HG02571 (cell line): ENCODE results near the gene RNLS.

ENCODE experiments used
- ATAC-seq: cut with Tn5 transposase; IDR thresholded peaks from one replicate; pipeline ENCODE4 v1.9.1; 2021; ENCODE audit warnings: mild to moderate bottlenecking, moderate library complexity; ENCODE audit not compliant: unreplicated experiment

The RNLS gene

DNA sequence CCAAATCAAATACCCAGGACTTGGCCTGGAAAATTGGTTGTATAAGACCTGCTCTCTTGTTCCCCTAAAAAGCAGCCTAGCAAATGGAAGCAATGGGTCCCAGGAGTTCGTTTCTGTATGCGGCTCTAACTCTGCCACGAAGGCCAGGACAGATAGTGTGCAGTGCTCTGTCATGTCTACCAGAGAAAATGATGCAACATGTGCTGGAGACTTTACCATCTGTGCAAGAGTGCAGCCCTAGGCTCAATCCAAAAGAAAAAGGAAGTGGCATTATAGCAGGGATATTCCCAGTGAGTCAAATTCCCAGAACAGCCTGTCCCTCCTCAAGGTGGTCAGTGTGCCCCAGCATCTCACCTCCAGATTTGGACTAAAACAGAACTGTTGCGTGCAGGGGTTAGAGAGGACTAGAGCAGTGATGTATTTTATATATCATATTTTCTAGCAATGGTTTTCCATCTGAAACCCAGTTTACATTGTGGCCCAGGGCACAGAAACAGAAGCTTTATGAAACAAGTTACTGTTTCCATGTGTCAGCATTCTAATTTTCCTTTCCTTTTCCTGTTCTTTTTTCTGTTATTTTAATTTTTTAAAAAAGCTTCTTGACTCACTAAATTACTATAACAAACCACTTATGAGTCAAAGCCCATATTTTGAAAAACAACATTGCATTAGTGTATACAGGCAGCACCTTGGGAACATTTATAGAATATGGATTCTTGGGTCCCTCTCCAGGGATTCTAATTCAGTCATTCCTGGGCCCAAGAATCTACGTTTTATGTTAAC lies 311.2 kb downstream of the RNLS start:
- ATAC-seq, result peak; percentile 27

DNA sequence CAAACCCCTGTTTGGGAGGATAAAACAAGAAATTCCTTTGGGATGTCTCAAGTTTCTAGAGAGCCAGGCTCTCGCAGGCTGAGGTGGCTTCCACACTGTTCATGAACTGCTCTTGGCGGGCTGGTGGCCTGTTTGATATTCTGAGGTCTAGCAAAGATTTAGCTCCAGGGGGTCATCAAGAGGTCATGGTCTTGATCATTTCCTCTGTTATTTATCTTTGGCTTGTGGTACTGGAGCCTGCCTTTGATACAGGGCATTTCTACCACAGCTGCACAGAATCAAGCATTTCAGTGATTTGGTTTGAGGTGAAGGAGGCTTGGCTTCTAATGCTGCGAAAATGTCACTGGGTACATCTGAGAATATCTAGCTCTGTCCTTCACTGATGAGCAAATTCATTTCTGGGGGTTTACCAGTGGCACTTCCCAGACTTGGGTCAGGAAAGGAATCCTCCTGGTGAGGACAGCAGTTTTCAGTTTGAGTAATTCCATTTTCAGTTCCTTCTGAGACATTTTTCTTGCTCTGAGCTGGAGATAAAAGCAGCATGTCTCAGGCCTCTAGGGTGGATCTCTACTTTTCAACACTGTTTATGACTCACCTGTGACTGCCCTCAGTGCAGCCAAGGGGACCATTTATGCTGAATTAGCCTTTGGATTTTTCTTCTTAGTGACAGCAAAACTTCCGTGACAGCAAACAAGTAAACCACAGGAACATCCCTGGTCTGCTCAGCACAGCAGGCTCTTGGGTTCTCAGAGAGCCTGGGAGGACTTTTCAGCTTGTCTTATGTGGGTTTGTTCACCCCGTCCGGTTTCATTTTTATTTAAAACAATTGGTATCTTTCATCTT lies 312.0 kb downstream of the RNLS start:
- ATAC-seq, result peak; percentile 80

GRCh38 chr10:88270061-88270808 lies 312.9 kb downstream of the RNLS start:
- no peak for ATAC-seq

- ATAC-seq, result no peak
Measured at GRCh38 chr10:88262591-88263234, 320.4 kb downstream of the RNLS start.

GRCh38 chr10:88261152-88261551 lies 322.0 kb downstream of the RNLS start:
- no peak for ATAC-seq

DNA sequence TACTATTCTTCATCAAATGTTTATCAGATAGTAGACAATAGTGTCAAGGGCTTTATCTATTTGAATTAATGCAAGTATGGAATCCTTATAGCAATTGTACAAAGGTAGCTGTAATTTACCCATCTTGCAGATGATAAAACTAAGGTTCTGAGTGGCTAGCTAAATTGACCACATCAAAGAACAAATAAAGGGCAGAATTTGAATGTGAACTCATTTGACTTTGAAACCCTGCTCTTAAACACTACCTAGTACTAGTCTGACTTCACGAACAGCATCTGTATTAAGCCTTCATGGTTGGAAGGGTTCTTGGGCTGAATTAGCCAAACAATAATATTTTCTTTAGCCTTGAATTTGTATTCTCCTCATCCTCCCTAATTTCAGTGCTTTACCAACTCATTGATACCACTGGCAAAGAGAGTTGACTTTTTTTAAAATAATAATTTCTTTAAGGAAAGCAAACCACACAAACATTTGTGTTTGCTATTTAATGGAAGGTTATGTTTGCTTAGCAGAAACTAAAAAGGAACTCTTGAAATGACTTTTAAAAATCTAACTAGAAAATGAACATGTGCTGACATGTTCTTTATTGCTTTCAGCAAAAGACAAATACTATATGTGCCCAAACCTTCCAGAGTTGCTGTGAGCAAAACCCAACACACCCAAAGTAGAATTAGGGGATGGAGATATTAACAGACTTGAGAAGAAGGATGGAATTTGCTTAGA lies 322.6 kb downstream of the RNLS start:
- ATAC-seq, result no peak

GRCh38 chr10:88259381-88259780 lies 323.7 kb downstream of the RNLS start:
- no peak for ATAC-seq

DNA sequence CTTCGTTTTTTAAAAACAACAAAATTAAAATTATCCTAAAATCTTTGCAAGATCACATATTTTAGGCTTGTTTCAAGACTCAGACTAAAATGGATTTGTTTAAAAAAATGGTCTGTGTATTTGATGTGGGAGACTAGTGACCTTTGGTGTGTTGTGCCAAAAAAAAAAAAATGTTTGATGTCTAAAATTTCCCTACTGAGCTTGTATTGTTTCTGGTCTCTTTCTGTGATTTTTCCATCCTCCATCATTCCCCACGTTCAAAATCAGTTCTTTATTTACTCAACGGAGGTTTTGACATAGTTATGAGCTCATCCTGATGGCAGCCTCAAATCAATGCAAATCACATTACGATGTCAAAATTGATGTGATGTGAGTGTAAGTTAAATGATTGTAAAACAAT lies 326.2 kb downstream of the RNLS start:
- ATAC-seq, result no peak

DNA sequence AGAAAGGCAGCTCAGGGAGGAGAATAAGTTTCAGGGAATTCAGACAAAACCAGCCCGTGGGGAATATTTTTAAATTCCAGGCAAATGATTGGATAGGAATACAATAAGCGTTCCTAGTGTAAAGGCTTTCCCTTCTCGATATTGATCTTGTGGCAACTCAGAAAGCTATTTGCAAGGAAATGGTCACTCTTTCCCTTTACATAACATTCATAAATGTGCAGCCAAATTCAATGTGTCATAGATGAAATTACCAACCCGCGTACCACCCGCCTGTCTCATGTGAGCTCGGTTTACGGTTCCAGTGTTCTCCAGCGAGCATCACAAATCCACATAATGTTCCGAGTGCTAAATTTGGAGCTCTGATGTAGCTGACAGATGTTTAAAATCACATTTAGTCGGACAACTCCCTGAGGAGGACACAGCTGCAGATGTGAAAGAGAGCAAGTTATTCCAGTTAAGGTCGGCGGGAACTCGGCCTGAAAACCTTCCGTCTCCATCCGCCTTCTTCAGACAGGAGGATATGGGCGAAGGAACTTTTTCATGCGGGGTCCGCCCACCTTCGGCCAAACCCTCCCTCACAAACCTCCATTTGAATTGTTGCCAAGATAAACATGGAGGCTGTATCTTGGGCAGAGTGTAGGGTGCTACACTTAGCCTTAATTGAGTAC lies 327.0 kb downstream of the RNLS start:
- no peak for ATAC-seq

DNA sequence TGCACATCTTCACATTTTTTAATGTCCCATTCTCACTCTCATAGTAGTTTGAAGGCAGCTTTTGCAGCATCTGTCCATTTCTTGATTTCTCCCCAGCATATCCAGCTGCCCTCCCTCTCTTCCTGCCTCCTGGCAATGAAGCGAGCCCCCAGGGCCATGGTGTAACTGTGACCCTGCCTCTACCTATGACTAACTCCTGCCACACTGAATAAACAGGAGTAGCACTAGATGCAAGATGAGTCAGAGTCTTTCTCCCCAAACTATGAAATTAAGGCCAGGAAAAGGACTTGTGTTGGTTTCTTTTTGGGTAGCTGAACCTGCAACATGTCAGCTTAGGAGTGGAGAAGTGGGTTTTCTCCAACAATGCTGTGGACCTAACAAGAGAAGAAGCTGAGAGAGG lies 329.0 kb downstream of the RNLS start:
- ATAC-seq, result peak; percentile 65

GRCh38 chr10:88253622-88254021 lies 329.5 kb downstream of the RNLS start:
- no peak for ATAC-seq

DNA sequence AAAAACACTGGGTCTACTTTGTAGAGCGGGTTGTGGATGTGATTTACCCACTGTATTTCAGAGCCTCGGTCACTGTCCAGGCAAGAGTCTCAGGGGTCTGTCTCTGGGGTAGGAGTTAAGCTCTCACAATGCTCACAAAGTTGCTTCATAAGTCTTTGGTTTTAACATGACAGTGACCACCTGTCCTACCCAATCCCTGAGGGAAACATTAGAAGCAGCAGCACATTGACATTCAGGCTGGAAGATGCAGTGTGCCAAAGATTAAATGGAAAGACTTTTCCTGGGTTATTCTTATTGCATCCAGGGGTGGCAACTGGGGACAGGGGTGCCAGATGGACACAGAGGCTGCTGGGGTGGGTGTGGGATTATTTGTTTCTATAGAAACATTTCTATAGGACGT lies 330.0 kb downstream of the RNLS start:
- ATAC-seq, result no peak

DNA sequence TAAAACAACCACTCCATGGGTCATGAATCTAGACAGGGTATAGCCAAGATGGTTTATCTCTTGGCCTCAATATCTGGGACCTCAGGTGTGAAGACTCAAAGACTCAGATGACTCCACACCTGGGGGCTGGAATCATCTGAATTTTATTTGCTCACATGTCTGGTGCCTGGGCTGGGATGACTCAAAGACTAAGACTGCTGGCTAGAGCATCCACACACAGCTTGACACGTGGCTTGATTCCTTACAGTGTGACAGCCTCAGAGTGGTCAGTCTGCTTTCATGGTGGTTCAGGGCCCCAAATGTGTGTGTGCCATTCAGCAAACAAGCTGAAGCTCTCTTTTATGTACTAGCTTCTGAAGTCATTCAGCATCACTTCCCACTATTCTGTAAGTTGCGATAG lies 333.7 kb downstream of the RNLS start:
- ATAC-seq, result no peak

DNA sequence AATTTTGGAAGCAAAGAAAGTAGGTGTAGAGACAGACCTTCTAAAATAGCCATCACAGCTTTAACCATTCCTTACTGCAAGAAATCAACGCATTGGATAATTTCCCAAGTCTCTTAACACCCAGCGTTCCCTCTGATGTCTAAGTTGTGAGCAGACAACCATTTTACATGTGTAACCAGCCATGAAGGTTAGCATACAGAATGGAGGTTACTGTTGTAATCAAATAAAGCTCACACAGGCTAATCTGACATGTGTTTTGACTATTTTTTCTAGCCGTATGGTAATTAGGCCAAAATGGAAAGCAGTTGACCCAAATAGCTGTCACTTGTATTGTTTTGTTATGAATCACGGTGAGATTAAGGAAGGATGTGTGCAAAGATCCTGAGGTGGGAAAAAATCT lies 336.4 kb downstream of the RNLS start:
- ATAC-seq, result no peak

- ATAC-seq, result no peak
Measured at GRCh38 chr10:88245974-88246511, 337.1 kb downstream of the RNLS start.

- no peak for ATAC-seq
Measured at GRCh38 chr10:88244781-88245625, 338.1 kb downstream of the RNLS start.

DNA sequence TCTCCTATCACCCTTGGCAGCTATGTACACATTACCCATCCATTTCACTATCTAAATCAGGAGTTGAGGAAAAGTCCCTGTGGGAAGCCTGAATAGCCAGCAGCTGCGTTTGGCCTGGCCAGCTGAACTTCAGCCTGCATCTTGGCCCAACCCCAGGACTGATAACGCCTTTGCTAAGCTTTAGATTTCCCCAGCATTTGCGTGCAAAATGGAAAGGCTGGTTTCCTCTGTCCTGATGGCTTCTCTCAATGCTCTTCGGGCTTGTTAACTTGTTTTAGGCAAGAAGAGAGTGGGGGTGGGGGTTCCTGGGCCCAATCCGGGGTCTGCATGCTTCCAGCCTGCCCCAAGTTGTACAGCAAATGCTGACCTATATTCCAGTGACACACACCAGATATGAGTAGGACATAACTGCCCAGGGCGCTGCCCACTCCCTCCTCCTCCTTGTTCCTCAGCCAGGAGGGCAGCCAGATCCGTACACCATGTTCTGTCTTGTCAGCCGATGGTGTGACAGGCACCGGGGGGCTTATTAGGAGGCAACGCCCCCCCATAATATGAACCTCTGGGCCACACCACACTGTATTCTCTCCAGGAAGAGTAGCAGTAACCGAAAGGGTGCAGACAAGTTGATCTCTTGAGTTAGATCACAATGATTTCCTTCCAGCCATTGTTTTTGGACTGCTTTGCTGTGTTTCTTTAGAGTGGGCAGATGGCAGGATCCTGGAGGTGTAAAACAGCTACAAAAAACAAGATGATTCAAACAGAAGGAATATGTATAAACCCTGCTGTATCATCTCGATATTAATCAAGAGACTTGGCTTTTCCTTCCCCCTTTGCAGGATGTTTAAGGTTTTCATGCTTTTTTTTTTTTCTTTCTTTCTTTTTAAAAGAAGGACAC lies 339.0 kb downstream of the RNLS start:
- no peak for ATAC-seq
